Hematopoietic multipotent progenitor cell (in vitro differentiated cells): ENCODE results near the gene ZCCHC13. TPM values are rescaled to one million over a fixed set of nuclear protein-coding genes. Genes with fewer than 3 reads are reported as not detected.
"Not testable (repeated sequence)": the region's sequence is repeated elsewhere in the genome, so short reads cannot be mapped to it uniquely, and the experiment has no call there.

Experiments
- DNase-seq, 3 donors: peaks; one replicate each; pipeline ENCODE4 v3.0.0-alpha.2; 2011 to 2015; ENCODE audit warnings: low read depth in 2 of 3, low spot score in 2 of 3
- small RNA-seq: library from RNA; depleted of rRNA; stranded (forward); fragments of <200 nt; gene quantifications from one replicate; pipeline ENCODE3, GENCODE V24; 2012
- total RNA-seq: library from RNA; depleted of rRNA; stranded (reverse); fragments of >200 nt; gene quantifications from one replicate; pipeline ENCODE4 v1.2.3, GENCODE V29; 2012

ZCCHC13 gene
- total RNA-seq, 1 donor: not detected

DNA sequence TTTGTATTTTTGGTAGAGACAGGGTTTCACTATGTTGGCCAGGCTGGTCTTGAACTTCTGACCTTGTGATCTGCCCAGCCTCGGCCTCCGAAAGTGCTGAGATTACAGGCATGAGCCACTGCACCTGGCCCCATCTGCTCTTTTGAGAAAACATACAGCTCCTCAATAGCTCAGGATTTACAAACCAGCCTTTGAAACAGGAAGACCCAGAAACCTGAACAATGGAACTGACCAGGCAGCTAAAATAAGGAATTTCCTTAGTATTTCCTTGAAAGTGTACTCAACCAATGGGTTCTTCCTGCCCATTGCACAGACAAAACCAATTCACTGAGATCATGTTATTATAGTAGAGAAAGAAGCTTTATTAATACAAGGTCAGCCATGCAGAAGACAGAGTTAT lies 15.3 kb downstream of the ZCCHC13 start:
- DNase-seq: not testable (repeated sequence)

DNA sequence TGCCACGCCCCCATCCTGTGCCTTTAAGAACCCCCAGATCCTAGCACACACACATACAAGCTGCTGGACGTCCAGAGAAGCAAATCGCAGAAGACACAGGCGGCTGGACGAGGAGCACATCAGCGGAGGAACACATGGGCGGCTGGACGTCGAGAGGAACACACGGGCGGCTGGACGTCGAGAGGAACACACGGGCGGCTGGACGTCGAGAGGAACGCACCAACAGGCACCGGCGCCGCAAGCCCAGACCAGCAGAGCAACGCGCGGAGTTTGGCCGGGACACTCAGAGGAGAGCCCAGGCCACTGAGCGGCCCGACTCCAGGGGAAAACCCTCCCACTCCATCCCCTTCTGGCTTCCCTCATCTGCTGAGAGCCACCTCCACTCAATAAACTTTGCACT lies 17.2 kb downstream of the ZCCHC13 start:
- no peak for DNase-seq

DNA sequence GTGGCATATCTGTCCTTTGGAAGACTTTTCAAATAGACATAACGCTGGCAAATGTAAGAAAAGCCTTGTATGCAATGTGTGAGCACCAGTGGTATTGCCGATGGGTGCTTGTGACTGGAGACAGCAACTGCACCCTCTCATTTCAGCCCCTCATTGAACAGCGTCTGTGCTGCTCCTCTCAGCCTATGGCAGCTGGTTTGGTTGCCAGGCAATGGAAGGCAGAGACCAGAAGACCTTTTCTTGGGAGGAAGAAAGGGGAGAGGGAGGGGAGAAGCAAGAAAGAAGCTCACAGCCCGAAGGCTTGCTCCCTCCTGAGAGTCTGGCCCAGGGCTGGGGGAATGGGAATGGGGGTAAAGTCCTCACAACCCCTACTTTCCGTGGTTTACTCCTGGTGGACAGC lies 20.2 kb downstream of the ZCCHC13 start:
- DNase-seq: no peak

DNA sequence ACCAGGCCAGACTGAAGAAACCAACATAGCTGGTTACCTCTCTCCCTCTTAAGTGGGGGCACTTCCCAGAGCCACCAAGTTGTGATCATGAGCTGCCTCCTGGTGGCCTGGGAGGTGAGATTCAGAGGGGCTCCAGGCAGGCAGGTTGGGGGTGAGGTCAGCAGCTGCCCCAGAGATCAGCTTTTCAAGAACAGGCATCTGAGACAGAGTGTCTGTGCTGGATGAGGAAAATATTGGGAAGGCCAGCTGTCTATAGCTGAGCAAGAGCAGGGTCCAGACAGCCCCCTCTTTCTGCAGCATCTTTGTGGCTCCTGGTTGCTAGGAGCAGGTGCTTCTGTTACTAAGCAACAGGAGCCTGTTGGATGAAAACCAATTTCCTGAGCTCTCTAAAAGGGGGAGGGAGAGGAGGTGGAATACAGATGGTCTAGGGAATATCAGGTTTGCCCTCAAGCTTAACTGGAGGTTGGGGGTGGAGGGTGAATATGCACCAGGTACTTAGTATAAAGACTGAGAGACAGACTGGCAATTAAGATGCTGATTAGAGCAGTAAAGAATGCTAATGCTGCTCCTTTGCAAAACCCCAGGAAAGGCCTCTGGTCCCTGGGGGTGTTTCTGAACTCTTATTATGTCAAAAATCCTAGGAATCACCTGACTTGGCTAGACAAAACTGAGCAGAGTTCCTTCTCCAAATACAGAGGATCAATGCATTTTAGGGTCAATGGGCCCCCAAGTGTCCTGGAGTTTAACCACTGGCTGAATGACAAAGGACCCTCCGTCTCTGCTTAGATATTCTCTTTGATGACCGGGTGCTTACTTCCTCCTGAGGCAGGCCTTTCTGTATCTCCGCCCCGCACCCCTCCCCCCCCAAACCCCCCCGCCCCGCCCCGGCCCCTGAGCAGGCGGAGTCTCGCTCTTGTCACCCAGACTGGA lies 21.4 kb downstream of the ZCCHC13 start:
- no peak for DNase-seq

DNA sequence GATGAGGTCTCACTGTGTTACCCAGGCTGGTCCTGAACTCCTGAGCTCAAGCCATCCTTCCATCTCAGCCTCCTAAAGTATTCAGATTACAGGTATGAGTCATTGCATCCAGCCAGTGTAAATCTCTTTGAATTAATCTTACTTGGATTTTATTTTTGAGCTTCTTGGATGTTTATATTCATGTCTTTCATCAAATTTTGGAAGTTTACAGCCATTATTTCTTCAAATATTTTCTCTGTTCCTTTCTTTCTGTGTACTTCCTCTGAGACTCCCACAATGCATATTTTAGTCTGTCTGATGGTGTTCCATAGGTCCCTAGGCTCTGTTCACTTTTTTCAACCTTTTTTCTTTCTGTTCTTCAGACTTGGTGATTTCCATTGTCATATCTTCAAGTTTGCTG lies 34.9 kb downstream of the ZCCHC13 start:
- no peak for DNase-seq

DNA sequence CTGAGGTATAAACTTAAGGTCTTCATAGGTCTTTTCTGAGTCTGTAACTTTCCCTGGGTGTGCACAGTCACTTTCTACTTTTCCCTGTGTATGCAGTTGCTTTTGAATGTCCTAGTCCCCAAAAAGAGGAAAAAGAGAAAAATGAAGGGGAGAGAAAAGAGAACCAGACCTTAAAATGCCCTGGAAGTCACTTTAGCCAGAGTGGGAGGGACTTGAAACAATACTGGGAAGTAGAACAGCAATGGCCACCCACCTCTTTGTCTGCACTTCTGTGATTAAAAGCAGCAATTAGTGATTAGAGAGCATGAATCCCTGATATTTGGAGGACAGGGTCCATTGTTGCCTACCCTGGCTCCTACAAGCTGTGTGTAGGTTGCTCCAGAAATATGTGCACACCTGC lies 36.1 kb downstream of the ZCCHC13 start:
- no peak for DNase-seq

DNA sequence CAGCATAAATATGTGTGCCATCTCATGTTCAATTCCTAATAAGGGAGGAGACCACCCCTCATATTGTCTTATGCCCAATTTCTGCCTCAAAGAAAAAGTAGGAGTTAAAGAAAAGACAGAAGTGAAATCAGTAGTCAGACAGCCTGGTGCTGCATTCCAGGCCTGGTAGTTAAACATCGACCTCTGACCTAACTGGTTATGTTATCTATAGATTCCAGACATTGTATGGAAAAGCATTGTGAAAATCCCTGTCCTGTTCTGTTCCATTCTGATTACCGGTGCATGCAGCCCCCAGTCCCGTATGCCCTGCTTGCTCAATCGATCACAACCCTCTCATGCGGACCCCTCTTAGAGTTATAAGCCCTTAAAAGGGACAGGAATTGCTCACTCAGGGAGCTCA lies 38.2 kb downstream of the ZCCHC13 start:
- not testable (repeated sequence) for DNase-seq

DNA sequence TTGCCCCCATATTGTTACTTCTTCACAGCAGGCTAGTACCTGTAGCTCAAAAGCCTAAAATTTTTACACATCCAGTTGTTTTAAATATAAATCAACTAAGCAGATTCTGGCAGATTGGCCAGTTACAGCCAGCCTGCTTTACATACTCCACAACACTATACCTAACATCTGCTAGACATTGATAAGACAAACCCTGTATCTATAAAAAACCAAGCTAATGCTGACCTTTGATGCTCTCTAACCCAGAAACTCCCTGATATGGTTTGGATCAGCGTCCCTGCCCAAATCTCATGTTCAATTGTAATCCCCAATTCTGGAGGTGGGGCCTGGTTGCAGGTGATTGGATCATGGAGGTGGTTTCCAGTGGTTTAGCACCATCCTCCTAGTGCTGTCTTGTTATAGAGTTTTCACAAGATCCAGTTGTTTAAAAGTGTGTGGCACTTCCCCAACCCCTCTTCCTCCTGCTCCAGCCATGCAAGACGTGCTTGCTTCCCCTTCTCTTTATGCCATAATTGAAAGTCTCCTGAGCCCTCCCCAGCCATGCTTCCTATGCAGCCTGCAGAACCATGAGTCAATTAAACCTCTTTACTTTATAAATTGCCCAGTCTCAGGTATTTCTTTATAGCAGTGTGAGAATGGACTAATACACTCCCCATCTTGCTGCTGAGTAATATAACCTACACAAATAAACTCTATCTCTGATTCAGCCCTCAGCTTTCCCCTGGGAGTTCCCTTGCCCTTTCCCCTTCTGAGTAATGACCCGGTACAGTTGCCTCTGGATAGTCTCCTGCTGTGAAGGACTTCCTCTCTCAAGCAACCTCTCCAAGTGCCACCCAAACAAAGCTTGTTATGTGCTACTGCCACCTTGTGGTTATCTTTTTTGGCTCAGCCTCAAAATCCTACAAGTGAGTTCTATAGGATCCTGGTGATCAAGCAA lies 39.6 kb downstream of the ZCCHC13 start:
- DNase-seq: peak; percentile 7 to 78 (median 58)

DNA sequence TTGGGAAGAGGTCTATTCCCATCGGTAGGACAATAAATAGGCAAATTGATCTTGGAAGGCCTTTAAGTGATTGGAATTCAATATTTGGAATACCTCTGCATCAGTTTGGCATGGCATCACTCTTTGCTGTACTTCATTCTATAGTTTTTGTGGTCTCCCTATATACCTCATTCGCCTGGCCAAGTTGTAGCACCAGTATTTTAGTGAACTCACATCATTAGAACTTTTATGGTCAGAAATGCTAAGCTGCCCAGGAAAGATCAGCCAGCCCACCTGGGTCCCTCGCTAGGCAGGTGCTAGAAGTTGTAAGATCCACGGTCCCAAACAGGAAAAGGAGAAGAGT lies 40.3 kb downstream of the ZCCHC13 start:
- DNase-seq: no peak

DNA sequence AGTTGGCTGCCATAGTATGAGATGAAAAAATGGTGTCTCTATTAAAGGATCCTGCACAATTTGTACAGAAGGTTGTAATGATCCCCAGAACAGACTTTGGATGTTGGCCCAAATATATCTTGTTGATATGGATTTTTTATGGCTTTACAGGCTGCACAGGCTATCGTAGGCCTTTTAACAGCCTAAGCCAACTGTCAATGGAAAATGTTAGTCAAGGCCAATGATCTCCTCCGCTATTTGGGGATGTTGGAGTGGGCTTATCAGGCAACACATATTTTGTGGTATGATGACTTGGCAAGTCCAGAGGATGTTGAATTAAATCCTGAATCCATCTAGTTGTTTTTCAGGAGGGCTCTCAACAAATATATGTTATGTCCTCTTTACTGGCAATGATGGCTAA lies 42.1 kb downstream of the ZCCHC13 start:
- peak in 2 of 3 donors; percentile 40 to 68 for DNase-seq

DNA sequence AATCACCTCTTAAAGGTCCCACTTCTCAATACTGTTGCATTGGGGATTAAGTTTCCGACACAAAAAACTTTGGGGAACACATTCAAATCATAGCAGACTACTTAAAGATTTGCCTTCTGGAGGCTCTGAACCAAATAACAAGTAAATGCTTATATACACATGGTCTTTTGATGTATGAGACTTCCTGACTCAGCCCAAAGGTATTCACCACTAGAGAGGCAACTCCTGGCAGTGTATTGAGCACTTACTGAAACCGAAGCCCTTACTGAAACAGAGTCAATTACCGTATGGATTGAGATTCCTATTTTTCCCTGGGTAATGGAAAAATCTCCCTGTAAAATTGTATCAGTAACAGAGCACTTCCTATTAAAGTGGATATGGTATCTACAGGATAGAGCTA lies 45.4 kb downstream of the ZCCHC13 start:
- DNase-seq: no peak

DNA sequence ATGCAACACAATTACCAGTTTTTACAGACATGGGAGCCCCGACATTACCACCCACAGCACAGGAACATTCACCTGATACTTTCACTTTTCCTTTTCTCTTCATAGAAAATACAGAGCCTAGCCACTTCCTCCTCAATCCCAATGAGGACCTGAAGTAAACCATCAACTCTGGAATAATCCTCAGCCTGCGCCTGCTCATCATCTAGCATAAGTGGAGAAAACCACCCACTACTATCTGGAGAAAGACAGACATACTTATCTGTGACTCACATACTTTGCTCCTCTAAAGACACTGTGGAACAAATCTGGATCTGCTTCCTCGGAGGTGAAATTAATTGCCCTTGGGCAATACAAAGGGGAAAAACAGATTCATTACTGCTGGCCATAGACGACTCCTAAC lies 47.8 kb downstream of the ZCCHC13 start:
- DNase-seq: peak in 1 of 3 donors; percentile 16

DNA sequence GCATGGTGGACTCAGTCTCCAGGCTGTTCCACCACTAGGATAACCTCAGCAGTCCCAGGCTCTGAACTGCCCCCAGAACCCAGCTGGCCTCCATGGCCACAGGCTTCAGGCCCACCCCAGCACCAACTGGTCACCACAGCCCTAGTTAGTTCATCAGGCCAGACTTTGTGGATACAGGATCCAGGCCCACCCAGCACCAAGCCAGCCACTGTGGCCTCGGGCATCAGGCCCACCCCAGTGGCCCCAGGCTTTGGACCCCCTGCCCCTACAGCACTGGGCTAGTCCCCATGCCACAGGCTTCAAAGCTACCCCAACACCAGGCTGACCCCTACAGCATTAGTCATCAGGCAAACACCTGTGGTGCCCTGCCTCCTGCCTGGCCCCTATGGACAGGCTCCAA lies 50.0 kb downstream of the ZCCHC13 start:
- DNase-seq: no peak

Small RNAs within 50 kb of the gene (small RNA-seq; reads per million reads assigned to genes)
- gene AC004386.2 (not detected), gene MIR374A (74.4 reads per million, percentile 97 among the genes with 10 or more reads in this experiment), gene MIR545 (0.27 reads per million), gene RF02119 (not detected), gene RF02120 (not detected), gene RF02121 (not detected), gene RF02122 (not detected), gene RF02123 (not detected)

Other genes starting within 250 kb of the ZCCHC13 start
- gene SLC16A2, start 117.3 kb downstream of the ZCCHC13 start, total RNA-seq: 3.5 TPM